Amniotic stem cell (primary cell): Measurements from ENCODE around the gene MYH8.

Experiments
- DNase-seq: peaks from one replicate; lab custom pipeline; 2025; lab: John Stamatoyannopoulos, UW

The MYH8 gene

GRCh38 chr17:10421900-10422542 lies at the start of gene MYH8:
Gene MYH8, minus strand, starts transcription at chr17:10421950. Its CDS starts 1,723 bp downstream, at chr17:10420227.
- DNase-seq: no peak

DNA sequence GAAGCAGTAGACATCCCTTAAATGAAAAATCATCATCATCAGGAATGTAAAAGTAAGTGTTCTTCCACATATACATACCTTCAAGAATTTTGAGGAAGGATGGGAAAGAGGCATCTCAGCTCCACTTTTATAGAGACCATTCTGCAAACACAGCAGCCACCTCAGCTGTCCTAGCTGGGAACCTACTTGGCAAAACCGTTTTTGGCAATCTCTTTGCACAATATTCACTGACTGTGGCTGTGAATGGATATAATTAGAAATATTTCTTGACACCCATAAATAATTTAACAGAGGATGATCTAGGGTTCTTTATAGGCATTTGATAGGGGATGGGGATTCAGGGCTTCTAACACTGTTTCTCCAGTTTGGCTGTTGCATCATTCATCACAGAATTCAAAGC lies 47.7 kb upstream of the MYH8 start, which contains the start of gene MYH4:
Gene MYH4 (minus strand): TSS at position 101 of the 400 bp plus-strand sequence. CDS start 2,814 bp downstream, outside the sequence.
- no peak for DNase-seq

- no peak for DNase-seq
These were observed 41.7 kb upstream of the MYH8 start for GRCh38 chr17:10463402-10463801.

DNA sequence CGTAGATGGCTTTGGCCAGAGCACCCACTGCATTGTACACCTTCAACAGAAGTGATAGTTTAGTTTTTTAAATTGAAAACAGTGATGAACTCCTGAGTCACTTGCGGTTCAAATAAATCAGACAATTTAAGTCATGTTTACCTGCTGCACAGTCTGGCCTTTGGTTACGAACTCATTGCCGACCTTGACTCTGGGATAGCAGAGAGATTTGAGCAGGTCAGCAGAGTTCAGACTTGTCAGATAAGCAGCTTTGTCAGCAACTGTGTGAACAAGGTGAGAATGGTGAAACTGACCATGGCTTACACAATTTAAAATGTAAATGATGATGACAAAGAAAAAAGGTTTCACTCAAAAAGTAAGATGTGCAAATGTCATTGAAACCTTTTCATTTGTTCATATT lies 38.3 kb upstream of the MYH8 start:
- DNase-seq: no peak

- DNase-seq: no peak
These were observed 37.0 kb upstream of the MYH8 start for GRCh38 chr17:10458701-10459100.

DNA sequence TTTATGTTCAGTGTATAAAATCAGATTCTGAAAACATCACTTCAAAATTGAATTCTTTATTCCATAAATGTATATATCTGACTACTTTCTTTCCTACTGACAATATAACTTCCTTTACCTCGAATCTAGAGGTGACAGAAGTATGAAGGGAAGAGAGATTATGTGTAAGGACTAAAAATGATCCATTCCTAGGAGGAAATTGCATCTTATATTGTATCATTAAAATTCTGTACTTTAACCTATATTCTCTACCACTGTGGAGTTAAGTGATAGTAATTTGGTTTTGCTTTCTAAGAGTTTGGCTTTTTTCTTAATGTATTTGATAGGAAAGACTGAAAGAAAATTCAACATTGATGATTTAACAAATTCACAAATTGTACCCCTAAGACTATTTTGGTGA lies 36.2 kb upstream of the MYH8 start:
- no peak for DNase-seq

- no peak for DNase-seq
These were observed 25.5 kb upstream of the MYH8 start for GRCh38 chr17:10447026-10447931.

- no peak for DNase-seq
These were observed 18.1 kb upstream of the MYH8 start for GRCh38 chr17:10439816-10440215.

GRCh38 chr17:10435096-10435495 lies 13.3 kb upstream of the MYH8 start:
- no peak for DNase-seq

DNA sequence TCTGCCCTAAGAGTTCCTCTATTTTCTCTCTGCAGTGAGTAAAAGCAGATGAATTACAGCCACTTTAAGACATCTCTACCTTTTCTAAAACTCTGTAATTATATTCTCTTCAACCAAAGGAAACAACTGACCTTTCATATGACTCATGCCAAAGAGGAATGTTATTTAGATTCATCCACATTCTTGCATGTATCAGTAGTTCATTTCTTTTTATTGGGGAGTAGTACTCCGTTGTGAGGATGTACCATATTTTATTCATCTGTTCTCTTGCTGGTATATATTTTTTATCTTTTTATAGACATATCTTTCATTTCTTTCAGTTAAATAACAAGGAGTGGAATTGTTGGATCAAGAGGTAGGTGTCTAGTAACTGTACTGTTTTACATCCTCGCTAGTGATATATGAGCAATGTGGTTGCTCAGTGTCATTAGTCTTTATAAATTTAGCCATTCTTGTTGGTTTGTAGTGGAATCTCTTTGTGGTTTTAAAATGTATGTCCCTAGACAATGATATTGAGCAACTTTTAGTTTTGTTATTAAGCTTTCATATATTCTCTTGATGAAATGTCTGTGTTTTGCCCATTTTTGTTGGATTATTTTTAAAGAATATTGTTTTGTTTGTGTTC lies 7.8 kb upstream of the MYH8 start:
- no peak for DNase-seq

GRCh38 chr17:10428781-10429180 lies 7.0 kb upstream of the MYH8 start:
- no peak for DNase-seq

DNA sequence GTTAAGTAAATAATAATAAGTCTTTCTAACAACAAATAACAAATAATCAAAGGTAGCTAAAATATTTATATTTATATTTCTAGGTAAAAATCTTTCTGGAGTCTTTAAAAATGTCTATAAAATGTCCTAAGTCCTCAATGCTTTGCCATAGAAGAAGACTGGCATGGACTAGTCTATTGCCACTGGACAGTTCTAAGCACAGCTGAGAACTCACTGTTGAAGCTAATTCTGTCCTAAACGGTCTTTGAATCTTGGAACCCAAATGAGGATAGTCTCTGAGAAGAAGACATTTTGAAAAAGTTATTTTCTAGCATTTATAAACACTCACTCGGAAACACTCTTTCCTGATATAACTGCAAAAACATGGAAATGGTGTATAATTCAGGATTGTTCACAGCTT lies 539 bp downstream of the MYH8 start:
- no peak for DNase-seq

DNA sequence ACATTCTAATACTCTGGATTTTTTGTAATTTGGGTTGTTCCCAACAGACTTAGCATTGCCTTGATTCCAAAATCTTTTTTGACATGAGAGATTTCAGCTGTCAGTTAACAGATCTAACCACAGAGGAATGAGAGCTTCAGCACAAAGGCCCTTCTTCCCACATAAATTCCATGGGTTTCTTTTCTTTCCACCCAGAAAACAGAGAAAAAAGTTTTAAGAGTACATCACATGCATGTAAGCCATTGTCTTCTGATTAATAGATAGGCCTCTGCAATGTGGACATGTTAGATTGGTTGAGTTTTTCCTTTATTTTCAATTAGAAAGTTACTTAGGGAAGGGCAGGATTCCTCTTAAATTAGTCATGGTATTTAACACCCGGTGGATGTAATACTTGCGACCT lies 939 bp downstream of the MYH8 start:
- DNase-seq: no peak

DNA sequence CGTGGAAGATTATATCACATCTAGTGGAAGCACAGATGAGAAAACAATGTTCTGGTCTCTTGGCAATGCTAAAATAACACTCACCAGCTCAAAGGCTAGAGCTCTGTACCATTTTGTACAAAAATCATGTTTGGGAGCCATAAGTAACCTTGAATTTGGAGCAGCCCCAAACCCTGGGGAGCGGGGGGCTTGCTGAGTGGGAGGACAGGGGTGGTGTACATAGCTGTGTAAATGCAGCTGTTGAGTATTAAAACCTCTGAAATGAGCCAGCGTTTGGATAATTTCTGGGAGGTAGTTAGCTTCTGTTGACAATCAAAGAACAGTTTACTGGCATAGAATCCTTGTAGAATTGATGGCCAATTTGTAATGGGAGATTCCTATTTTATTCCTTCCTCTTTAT lies 4.3 kb downstream of the MYH8 start:
- DNase-seq: no peak

- no peak for DNase-seq
These were observed 6.6 kb downstream of the MYH8 start for GRCh38 chr17:10415161-10415560.

GRCh38 chr17:10403589-10403988 lies 18.2 kb downstream of the MYH8 start:
- no peak for DNase-seq

DNA sequence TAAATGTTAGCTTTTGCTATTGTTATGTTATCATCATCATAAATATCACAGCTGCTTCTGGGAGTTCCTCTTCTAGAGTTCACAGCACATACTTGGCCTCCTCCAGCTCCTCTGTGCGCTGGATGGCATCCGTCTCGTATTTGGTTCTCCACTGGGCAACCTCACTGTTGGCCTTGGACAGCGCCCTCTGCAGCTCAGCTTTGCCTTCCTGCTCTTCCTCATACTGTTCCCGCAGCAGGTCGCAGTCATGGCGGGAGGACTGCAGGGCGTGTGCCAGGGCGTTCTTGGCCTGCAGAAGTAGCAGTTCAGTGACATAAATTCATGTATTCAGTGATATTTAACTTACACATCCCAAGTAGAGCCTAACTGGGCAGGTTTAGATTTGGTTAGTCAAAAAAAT lies 23.4 kb downstream of the MYH8 start:
- DNase-seq: no peak

DNA sequence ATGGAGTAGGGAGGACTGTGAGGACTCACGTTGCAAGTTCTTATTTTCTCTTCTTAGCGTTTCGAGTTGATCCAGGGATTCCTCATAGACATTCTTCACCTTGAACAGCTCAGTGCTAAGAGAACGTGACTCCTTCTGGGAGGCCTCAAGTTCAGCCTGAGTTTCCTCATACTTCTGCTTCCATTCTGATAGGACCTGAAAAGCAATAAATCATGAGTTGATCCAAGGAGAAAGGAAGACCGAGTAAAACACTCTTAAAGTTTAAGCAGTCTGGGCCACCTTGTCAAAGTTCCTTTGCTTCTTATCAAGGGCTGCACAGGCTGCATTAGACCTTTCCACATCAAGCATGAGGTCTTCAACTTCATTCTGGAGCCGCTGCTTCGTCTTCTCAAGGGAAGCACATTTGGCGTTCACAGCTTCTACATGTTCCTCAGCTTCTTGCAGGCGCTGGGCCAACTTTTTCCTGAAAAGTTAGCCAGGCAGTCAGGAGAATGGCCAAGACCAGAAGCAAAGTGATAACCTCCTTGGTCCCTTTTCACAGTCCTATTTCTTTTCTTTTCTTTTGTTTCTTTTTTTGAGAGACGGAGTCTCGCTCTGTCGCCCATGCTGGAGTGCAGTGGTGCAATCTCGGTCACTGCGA lies 25.1 kb downstream of the MYH8 start:
- DNase-seq: no peak

DNA sequence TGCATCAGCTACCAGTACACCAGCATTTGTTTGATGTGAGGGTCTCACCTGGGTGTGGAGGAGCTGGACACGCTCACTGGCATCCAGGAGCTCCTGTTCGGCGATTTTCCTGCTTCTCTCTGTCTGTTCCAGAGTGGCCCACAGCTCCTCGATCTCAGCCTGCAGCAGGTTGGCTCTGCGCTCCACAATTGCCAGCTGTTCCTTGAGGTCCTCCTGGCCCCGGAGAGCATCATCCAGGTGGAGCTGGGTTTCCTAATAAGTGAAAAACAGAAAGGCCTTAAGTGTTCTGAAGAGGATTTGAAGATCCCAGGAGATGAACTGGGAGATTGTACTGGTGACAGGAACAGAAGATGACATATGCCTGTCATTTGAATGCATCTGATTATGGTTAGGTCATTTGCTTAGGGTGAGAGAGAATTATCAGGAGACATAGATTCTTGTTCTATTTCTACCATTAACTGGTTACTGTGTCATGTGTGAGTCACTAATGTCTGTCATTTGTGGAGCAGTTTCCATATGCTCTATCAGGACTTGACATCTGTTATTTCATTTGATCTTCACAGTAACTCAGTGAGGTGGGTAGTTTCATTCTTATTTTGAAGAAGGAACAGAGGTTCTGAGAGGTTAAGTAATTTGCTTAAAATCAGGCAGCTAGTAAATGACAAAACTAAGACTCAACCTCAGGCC lies 27.4 kb downstream of the MYH8 start:
- DNase-seq: no peak

DNA sequence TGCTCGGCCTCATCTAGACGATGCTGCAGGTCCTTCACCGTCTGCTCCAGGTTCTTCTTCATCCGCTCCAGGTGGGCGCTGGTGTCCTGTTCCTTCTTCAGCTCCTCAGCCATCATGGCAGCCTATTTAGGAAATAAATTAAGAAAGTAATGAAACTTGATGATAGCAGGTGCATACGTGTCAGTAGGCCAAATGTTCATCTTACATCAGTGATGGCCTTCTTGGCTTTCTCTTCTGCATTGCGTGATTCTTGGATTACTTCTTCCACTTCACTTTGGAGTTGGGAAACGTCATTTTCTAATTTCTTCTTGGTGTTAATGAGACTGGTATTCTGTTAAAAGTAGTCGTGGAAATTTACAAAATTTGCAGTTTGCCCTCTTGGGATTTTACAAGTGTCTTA lies 28.9 kb downstream of the MYH8 start:
- no peak for DNase-seq

- DNase-seq: no peak
These were observed 35.9 kb downstream of the MYH8 start for GRCh38 chr17:10385871-10386270.

- no peak for DNase-seq
These were observed 37.6 kb downstream of the MYH8 start for GRCh38 chr17:10384175-10384574.
